HEK293T (cell line): ENCODE data around the gene MNAT1.

Experiments used
- ARNT ChIP-seq: fragments of 450-650 bp; IDR thresholded peaks from 2 replicates; pipeline ENCODE4 v1.6.1; 2017; ENCODE audit warnings: mild to moderate bottlenecking
- BHLHE40 ChIP-seq: fragments of 450-650 bp; IDR thresholded peaks from 2 replicates; pipeline ENCODE4 v1.6.1; 2016; ENCODE audit warnings: mild to moderate bottlenecking, moderate library complexity, borderline replicate concordance
- FOXA1 ChIP-seq: fragments of 450-650 bp; IDR thresholded peaks from 2 replicates; pipeline ENCODE4 v1.6.1; 2016; ENCODE audit warnings: mild to moderate bottlenecking
- FOXM1 ChIP-seq: fragments of 450-650 bp; IDR thresholded peaks from 2 replicates; pipeline ENCODE4 v1.6.1; 2017; ENCODE audit warnings: mild to moderate bottlenecking, borderline replicate concordance
- L3MBTL2 ChIP-seq: fragments of 450-650 bp; conservative IDR thresholded peaks from 2 replicates; pipeline ENCODE4 v1.6.1; 2016; ENCODE audit warnings: mild to moderate bottlenecking
- SUZ12 ChIP-seq: fragments of 450-650 bp; IDR thresholded peaks from 2 replicates; pipeline ENCODE4 v1.6.1; 2016; ENCODE audit warnings: mild to moderate bottlenecking
- TARDBP ChIP-seq: fragments of 450-650 bp; IDR thresholded peaks from 2 replicates; pipeline ENCODE4 v1.6.1; 2016
- ZNF384 ChIP-seq: fragments of 450-650 bp; IDR thresholded peaks from 2 replicates; pipeline ENCODE4 v1.6.1; 2016

DNA sequence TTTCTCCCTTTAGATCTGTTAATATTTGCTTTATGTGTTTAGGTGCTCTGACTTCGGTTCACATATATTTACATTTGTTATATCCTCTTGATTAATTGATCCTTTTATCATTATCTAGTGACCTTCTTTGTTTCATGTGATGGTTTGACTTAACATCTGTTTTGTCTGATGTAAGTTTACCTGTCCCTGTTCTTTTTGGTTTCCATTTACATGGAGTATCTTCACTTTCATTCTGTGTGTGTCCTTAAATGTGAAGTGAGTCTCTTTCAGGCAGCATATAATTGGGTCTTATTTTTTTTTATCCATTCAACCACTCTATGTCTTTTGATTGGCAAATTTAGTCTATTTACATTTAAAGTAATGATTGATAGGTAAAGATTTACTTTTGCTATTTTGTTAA lies 222.1 kb downstream of the MNAT1 start:
- no peak for TF ChIP-seq ZNF384
- no peak for TF ChIP-seq BHLHE40
- TF ChIP-seq ARNT: no peak
- TF ChIP-seq SUZ12: no peak
- no peak for TF ChIP-seq FOXM1
- no peak for TF ChIP-seq TARDBP
- no peak for TF ChIP-seq FOXA1
- TF ChIP-seq L3MBTL2: no peak
